NCI-H2227 treated with DMSO at 0.1 percent for 48 hours (cell line): ENCODE results near the gene UBALD1.

Experiments
- DNase-seq: peaks from one replicate; lab custom pipeline; 2025; lab: John Stamatoyannopoulos, UW

UBALD1 gene

DNA sequence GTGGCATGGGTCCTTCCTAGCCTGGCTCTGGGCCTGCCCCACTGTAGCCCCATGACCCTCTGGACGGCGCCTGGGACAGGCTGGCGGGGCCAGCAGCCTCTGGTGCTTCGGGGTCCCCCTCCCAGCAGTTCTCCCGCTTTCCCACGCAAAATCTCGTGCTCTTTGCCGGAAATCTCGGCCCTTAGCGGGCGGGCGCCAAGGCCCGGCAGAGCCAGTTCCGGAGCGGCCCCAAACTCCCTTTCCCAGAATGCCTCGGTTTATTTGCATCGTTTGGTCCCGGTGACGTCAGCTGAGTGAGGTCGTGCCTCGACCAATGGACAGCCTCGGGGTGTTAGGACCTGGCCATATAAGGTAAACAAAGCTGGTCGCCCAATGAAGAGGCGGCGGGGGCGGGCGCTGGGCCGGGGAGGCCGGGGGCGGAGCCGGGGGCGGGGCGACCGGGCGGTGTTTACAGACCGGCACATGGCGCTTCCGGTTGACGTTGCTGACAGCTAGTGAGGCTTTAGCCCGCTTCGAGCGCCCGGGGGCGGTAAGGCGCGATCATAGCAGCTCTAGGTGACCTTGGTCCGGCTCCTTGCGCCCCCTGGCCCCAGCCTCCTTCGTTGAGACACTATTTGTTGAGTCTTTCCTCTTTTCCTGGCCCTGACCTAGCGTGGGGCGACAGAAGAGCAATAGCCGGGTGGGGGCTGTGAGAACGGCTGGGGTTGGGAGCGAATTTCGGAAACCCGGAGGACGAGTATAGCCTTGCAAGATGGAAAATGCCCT, 1.5 kb upstream of the UBALD1 start:
- peak; percentile 99 for DNase-seq

DNA sequence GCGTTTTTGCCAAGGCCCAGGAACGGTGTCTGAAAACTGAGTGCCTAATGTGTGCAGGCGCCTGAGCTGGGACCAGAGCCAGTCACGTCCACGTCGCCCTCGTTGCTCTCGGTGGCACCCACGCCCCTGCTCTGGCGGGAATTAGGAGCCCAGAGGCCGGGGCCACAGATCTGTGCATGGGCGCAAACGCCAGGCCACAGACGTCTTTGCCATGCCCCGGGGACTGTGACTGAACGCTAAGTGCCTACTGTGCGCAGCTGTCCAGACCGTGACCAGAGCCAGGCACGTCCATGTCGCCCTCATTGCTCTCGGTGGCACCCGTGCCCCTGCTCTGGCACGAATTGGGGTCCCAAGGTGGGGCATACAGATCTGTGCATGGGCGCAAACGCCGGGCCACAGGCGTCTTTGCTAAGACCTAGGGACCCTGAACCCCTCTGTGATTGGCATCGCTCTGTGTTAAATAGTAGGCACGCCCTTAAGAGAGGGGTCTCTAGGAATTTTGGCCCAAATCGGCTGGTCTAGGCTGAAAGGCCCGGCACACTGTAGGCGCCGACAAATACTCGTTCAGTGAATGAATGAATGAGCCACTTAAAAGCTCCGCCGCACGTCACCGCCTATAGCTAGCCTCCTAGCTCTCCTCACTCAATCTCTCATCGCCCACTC, 827 bp upstream of the UBALD1 start:
- DNase-seq = no peak

DNA sequence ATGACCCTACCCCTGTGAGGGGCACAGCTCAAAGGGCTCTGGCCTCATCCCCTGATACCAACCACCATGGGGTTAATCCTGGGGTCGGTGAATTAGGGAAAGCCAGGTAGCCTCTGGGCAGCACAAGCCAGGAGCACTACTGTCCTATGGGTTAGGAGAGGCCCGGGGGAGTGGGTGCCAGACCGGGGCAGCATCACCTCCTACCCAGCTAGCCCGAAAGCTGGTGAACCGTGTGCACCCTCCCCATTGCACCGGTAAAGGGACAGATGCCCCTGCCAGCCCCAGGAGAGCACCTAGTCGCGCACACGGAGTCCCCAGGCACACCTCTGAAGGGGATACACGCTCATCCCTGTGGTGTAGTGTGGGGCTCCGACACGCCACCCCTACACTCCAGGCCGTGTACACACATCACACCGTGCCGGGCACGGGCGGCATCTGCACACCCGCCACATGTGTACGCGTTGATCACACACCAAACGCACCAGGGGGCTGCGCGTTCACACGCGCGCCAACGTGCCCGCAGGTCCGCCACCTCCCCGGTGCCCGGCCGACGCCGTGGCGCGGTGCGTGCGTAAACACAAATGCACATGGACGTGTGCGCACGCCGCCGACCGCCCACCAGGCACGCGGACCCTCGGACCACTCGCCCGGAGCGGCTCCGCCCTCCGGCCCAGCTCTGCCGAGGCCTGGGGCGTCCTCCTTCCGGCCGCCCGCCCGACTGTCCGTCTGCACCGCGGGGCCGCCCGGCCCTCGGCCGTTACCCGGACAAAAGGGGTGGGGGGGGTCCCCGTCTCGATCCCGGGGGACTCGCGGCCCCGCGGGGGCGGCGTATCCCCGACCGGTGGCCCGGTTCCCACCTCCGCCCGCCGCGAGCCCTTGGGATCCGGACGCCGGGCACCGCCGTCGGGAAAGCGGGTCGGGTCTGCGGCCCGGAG, 785 bp downstream of the UBALD1 start:
- DNase-seq = no peak

DNA sequence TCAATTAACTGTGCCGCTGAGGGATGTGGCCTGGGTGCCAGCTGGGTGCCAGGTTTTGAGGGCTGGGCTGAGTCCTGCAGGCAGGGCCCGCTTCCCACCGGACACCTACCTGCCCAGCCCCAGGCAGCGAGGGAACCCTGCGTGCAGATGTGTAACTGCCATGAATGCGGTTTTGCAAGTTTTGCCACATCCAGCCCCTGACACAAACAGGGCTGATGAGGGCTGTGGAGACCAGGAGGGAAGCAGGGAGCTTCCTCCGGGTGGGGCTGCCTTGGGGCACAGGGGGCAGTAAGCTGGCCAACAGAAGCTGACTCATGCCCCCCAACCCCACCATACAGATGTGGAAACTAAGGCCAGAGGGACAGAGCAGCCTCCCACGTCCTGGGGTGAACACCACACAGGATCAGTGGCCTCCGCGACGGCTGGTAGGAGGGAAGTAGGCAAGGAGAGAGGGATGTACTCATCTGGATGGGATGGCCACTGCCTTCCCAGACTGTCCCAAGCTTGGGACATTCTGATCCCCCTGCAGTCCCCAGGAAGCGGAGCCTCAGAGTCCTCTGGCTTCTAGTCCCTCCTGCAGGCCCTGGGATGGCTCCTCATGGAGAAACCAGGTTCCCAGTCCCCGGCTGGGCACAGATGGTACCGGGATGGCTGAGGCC, 1.6 kb downstream of the UBALD1 start:
- no peak for DNase-seq

DNA sequence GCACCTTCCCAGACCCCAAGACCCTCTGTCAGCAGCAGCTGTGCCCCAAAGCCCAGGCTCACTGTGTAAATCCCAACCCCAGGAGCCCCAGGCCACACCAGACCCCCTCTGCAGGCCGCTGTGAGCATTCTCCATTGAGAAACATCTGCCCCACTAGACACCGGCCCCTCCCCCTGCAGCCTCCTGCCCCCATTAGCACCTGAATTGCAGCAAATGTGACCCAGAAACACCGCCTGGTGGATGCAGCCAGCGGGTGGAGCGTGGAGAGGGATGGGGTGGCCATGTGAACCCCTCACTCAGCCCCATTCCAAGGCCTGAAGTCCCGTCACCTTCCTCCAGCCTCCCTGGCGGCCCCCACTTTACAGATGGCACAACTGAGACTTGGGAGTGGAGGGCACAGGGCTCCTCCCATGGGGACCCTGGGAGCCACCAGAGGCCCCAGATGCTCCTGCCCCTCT, 2.2 kb downstream of the UBALD1 start:
- no peak for DNase-seq

DNA sequence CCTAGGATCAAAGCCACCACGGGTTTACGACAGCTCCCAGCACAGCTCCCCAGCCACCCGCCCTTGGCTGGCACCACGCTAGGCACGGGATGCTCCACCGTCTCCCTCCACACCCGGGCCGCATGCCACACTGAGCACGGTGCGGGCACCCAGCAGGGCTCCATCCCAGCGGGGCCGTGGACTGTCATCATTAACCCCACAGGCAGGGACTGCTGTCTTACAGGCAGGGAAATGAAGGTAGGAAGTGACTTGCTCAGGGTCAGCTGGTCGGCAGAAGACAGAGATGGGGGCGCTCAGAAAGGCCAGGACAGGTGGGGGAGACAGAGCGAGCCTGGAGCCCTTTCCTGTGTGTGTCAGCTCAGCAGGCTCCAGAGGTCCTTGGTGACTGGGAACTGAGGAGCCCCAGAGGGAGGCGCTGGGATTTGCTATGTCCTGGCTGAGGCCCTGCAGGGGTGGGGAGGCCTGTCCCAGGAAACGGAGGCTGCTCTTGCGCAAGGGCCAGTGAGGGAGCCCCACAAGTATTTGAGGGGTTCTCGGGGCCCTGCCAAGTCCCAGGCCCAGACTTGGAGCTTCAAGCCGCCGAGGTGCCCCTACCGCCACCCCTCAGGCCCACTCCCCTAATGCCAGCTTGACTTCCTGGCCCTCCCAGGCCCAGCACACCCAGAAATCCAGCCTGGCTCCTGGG, 3.2 kb downstream of the UBALD1 start:
- DNase-seq = no peak

DNA sequence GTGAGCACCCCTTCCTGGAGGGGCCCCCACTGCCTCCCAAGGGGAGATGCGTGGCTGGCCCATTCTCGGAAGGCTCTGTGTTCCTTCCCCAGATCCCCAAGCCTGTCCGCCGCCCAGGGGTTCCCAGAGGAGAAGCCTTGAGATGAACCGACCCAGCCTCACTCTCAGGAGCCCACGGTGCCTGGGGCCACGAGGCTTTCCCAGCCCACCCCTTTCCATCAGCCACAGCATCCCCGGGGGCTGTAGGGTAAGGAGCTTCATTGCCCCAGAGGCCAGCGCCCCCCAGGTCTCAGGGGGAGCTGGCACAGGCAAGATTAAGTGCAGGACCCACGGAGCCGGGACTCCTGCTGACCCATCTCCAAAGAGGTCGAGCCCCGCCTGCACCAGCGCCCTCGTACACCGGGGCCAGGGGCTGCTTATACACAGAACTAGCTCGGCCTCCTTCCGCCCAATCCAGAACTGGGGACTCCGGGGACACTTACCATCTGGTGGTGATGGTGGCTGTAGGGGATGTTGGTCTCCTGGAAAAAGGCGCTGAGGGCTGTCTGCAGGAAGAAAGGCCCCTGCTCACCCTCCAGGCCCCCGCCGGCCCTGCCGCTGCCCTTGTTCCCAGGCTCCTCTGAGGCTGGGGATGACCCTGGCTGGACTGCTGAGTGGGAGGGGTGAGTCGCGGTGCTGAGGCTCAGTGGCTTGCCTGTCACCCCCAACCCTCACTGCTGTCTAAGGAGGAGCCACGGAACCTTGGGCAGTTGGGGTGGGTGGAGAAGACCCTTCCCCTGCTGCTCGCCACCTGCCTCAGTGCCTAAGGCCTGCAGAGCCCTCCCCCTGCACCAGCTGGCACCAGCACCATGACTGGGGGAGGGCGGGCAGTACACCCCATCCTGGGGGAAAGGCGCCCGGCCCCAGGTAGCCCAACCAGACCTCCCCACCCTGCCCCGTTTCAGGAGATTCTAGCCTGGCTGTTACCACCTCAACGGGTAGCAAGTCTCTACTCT, 4.4 kb downstream of the UBALD1 start:
- DNase-seq = no peak

DNA sequence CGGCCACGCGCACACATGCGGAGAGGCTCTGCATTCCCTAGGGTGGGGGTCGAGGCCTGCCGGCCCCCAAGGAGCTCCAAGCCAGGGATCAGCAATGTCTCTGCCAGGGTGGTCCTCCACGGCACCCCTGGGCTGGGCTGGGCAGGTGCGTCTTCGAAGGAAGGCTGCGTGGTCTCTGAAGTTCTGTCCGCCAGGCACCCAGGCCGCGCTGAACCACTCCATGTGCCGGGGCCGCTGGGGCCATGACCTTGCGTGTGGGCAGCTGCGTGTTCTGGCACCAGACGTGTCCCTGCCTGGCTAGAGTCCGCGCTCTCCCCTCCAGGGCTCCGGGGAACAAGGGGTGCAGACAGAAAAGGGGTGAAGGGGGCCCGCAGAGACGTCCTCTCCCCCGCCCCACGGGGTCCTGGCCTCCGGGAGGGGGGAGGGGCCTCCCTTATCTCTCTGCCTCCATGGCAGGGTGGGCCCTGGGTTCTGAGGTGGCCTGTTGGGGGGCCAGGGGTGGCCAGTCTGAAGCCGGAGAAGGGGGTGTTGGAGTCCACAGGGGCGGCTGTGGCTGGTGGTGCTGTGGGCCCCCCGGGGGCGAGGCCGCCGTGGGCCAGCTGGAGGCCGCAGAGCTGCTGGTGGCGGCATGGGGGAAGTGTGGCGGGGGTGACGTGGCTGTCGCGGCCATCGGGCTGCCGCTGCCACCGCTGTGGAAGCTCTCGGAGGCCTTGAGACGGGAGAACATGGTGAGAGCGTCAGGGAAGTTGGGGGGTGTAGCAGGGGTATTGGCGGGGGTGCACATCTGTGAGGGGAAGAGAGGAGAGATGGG, 5.3 kb downstream of the UBALD1 start:
- no peak for DNase-seq

DNA sequence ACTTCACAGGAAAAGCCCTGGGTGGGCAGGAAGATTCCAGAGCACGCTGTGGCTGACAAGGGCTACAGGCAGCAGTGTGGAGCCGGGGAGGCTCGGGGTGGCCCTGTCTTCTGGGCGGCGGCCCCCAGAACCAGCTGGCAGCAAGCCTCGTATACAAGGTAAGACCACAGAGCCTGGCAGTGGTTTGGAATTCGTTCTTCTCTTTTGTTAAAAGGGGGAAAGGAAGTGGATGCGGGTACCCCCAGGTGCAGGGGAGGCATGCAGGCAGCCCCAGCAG, 6.0 kb downstream of the UBALD1 start:
- DNase-seq = no peak

DNA sequence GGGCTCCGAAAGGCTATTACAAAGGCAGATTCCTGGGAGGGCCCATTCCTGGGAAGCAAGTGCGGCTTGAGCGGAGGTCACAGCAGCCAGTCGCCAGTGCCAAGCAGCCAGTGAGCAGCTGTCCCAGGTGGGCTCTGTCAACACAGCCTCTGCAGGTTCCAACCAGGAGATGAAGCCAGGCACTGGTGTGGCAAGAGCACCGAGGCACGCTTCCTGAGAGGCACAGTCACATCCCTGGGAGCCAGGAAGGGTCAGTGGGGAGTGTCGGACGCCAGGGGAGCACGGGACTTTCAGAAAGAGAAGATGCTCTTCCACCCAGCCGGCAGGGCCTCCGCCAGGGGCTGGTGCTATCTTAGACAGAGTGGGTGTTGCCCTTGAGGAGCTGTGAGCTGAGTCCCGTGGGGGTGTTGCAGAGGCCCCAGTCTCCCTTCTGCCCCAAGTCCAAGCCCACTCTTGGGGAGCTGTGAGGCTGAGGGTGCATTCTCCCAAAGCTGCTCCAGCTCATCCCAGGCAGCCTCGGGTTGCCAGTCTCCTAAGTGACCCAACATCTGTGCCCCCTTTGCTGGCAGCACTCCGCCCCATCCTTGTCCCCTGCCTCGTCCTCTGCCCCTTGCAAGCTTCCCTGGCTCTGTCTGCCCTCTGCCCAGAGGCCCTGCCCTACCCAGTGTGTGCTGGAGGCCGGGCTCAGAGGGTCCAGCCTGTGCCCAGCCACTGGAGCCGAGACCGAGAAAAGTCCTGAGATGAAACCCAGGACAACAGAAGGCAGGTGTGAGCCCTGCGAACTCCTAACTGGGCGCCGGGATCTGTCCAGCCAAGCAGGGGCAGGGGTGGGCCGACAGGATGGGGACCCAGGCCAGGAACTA, 6.6 kb downstream of the UBALD1 start:
- DNase-seq = no peak

DNA sequence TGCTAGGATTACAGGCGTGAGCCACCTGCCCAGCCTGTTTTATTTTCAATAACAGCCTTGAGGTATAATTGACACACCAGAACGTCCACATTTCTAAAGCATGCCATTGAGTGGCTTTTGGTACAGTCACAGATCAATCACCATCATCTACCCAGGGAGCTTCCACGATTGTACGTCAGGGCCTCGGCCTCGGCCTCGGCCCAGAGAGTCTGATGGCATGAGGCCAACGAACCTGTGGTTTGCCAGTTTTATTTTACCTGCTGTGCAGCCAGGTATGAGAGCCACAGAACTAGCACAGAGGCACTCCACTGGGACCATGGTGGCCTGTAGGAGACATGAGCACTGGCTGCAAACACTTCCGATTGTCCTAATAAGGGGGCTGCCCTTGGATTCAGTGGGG, 8.3 kb downstream of the UBALD1 start:
- DNase-seq = no peak

DNA sequence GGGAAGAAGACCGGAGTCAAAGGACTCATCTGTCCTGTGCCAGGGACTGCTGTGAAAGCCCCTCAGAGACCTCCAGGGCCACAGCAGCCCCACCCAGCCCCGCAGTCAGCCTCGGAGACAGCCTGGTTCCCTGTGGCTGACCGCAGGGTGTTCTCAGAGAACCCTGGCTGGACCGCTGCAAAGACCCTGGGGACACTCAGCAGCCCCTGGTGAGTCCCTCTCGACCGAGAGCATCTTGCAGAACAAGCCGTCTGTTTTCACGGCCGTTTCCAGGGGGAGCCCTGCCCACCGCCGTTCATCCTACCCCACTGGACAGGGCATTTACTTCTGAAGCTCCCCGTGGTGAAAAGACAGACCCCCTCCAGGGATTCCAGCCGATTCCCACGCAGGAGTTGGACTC, 10.3 kb downstream of the UBALD1 start:
- no peak for DNase-seq

DNA sequence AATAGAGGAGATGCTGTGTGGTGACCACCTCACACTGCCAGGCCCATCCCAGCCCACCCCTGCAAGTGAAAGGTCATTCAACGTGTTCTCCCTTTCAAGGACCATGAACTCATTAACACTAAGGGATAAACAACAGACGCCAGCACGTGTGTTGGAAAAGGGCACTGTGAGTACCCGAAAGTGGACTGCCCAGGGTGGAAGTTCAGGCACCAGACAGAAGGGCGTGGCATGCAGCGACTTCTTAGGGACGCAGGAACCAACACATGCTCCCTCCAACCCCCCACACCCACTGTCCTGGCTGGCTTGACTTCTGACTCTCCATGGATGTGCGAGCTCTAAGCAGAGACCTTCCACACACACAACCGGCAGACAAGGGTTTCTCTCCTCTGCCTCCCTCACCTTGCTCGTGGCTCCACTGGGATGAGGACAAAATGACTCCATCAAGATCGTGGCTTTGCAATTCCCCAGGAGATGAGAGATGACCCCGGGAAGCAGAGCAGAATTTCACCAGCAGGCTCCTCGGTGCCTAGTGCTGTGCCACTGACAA, 11.0 kb downstream of the UBALD1 start:
- no peak for DNase-seq

DNA sequence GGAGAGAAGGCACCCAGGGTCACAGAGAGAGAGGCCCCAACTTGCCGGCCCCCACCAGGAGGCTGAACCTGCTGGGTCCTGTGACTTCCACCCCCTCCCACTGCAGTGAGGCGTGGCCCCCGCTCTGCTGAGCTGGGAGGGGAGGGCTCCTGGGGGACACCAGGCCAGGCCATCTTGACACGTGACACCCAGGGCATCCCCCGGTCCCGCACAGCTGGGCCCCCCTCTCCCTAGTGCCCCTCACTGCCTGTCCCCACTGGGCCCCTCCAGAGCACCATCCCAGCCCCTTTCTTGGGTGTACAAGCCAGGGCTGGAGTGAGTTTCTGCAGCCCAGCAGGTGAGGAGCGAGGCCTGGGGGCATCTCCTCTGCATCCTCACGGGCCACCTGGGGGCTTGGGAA, 12.4 kb downstream of the UBALD1 start:
- DNase-seq = no peak

DNA sequence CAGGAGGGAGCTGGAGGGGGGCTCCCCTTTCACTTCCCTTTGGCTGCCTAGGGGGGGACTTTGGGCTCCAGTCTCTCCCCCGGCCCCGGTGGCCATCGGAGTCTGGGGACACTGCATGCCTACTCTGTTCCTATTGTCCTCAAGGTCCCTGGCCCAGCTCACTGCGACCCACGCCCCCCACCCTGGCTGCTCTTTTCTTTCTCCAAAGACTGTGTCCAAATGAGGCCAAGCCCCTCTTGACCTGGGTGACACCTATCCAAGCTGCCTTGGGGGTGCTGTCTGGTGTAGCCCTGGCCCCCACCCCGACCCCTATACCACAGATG, 12.9 kb downstream of the UBALD1 start:
- DNase-seq = no peak

DNA sequence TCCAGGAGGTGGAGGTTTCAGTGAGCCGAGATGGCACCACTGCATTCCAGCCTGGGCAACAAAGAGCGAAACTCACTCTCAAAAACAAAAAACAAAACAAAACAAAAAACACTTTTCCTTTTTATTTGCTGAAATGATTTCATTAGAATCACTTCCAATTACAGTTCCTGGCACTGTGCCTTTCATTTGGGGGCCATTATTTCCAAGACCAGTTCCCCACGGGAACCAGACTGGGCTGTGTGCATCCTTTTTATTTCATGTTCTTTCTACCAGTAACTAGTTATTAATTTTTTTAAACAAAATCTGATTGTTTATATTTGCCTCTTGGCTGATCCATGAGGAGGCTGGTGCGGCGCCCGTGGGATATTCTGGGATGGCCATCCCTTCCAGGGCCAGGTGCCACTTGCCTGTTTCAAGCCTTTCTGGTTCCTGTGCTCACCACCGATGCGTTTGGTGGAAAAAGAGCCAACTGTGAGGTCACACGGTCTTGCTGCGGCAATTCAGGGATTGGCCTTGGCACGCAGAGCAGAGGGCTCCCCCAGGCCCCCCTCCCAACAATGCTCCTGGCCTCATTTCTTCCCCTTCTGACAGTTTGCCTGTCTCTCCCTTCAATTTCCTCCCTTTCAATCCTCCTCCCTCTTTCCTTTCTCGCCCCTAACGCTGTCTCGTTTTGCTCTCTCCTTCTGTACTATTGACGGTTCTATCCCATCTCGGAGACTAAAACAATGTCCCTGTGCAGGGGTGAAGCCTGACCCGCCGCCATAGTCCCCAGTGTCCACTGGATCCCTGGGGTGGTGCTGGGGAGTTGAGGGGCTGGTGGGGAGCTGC, 13.4 kb downstream of the UBALD1 start:
- DNase-seq = no peak

DNA sequence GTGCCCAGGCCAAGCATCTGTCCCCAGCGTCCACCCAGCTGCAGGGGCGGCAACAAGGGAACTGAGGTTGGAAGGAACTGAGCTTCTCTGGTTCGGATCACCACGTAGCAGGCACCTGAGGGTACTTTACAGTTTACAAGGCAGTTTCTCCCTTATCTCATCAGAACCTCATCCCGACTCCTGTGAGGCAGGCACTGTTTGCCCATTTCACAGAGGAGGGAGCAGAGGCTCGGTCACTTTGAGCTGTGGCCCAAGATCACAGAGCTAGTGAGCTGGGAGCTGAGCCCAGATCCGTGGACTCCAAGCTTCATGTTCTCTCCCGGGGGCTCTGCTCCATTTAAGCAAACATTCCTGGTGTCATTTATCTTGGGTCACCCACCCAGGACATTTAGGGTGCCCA, 15.1 kb downstream of the UBALD1 start:
- no peak for DNase-seq

DNA sequence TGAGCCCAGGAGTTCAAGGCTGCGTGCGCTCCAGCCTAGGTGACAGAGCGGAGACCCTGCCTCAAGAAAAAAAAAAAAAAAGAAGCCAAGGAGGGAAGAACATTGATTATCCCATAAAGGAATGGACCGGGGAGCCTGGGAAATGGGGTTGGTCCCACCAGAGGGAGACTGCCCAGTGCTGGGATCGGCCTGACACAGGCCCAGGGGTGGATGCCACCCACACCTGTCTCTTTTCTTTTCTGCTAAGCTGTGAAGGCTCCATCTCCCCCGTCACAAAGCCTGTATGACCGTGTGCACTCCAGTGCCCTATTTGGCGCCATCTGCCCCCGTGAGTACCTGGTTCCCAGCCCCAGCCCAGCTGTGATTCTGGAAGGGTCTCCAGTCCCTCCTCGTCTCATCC, 15.7 kb downstream of the UBALD1 start:
- no peak for DNase-seq
